HCT116 (cell line): ENCODE data around the gene DCK. TPM values are rescaled to one million over a fixed set of nuclear protein-coding genes. Genes with fewer than 3 reads are reported as not detected.
A peak's percentile ranks its signal among the peaks of the same experiment; 100 is the strongest.

Experiments
- ATAC-seq: fragments of 200-7000 bp; cut with Tn5 transposase; 2 replicates; pipeline ENCODE4 v1.9.1; 2020; ENCODE audit warnings: mild to moderate bottlenecking, moderate library complexity
- BruUV-seq: library from RNA; stranded (reverse); fragments of 400-500 nt; replicated peaks from 2 replicates; lab custom pipeline; 2021; lab: Mats Ljungman, UMichigan
- CTCF ChIA-PET: fragments of 300-600 bp; sonication (Branson Sonifier 250); formaldehyde crosslinking; loops from one replicate; lab custom pipeline; 2021; ENCODE audit warnings: antibody characterized with exemption; lab: Charles Lee
- POLR2A ChIA-PET: fragments of 300-600, 350-600 bp; sonication (Branson Sonifier 250); formaldehyde crosslinking; loops from one replicate; lab custom pipeline; 2021; ENCODE audit warnings: antibody characterized with exemption; lab: Charles Lee
- RAD21 ChIA-PET, 2 experiments: fragments of 300-600 bp; sonication (Branson Sonifier 250); formaldehyde crosslinking; loops; one replicate each; lab custom pipeline; 2023; ENCODE audit warnings: low total read pairs in 2 of 2; ENCODE audit not compliant: uncharacterized antibody in 2 of 2, unreplicated experiment in 2 of 2, low non-redundant PET in 1 of 2; lab: Charles Lee
- DNase-seq: peaks from one replicate; pipeline ENCODE4 v3.0.0-alpha.2; 2010; ENCODE audit warnings: low read depth, low spot score
- H2AFZ ChIP-seq: fragments of 200-600 bp; shearing (Covaris generic), sonication (generic); 2 replicates; pipeline ENCODE4 v1.6.1; 2017; ENCODE audit warnings: low read depth, mixed run types, mixed read lengths, antibody characterized with exemption, low read length; ENCODE audit not compliant: poor library complexity, severe bottlenecking
- H3K27ac ChIP-seq: 2 replicates; pipeline ENCODE4 v1.5.1; 2012; ENCODE audit warnings: low read depth, low read length
- H3K27me3 ChIP-seq: fragments of 200-600 bp; sonication (generic); 2 replicates; pipeline ENCODE4 v1.6.1; 2016; ENCODE audit warnings: mixed run types, low read length, mixed read lengths; ENCODE audit not compliant: insufficient read depth
- H3K36me3 ChIP-seq, 2 experiments: fragments of 200-500 bp in 1 of 2; fragments of 200-600 bp in 1 of 2; sonication (Bioruptor generic) in 1 of 2; sonication (generic) in 1 of 2; 2 replicates each; pipeline versions ENCODE4 v1.5.1 to v1.6.1; 2014 to 2016; ENCODE audit warnings: low read length in 2 of 2, inconsistent platforms in 1 of 2, mixed read lengths in 1 of 2, mixed run types in 1 of 2; ENCODE audit not compliant: insufficient read depth in 2 of 2, control insufficient read depth in 1 of 2
- H3K4me1 ChIP-seq, 2 experiments: fragments of 200-600 bp in 1 of 2; sonication (generic) in 1 of 2; 2 replicates each; pipeline versions ENCODE4 v1.5.1 to v1.6.1; 2012 to 2017; ENCODE audit warnings: low read length in 2 of 2, inconsistent platforms in 1 of 2, mild to moderate bottlenecking in 1 of 2, mixed read lengths in 1 of 2, mixed run types in 1 of 2, moderate library complexity in 1 of 2; ENCODE audit not compliant: insufficient read depth in 2 of 2, control insufficient read depth in 1 of 2
- H3K4me2 ChIP-seq: fragments of 200-600 bp; sonication (generic); 2 replicates; pipeline ENCODE4 v1.6.1; 2017; ENCODE audit warnings: mixed run types, low read length, mixed read lengths
- H3K4me3 ChIP-seq, 2 experiments: fragments of 200-600 bp in 1 of 2; sonication (generic) in 1 of 2; replicated peaks in 1 of 2; 2 replicates each; pipeline ENCODE4 v1.5.1; 2011 to 2016; ENCODE audit warnings: low read length in 2 of 2, control low read depth in 1 of 2, low read depth in 1 of 2, mild to moderate bottlenecking in 1 of 2, mixed read lengths in 1 of 2, mixed run types in 1 of 2
- H3K79me2 ChIP-seq: fragments of 200-600 bp; sonication (generic); 2 replicates; pipeline ENCODE4 v1.6.1; 2017; ENCODE audit warnings: mild to moderate bottlenecking, mixed run types, low read length, moderate library complexity, mixed read lengths; ENCODE audit not compliant: insufficient read depth
- H3K9ac ChIP-seq: fragments of 200-600 bp; sonication (generic); 2 replicates; pipeline ENCODE4 v1.6.1; 2016; ENCODE audit warnings: low read length, mixed read lengths
- H3K9me2 ChIP-seq: fragments of 200-600 bp; sonication (generic), shearing (Covaris generic); 2 replicates; pipeline ENCODE4 v1.6.1; 2017; ENCODE audit warnings: mixed run types, mild to moderate bottlenecking, moderate library complexity; ENCODE audit not compliant: insufficient read depth
- H3K9me3 ChIP-seq, 2 experiments: fragments of 200-500 bp in 1 of 2; fragments of 200-600 bp in 1 of 2; sonication (Bioruptor generic) in 1 of 2; sonication (generic) in 1 of 2; 2 replicates each; pipeline ENCODE4 v1.6.1; 2014 to 2017; ENCODE audit warnings: low read length in 2 of 2, mixed read lengths in 2 of 2, inconsistent platforms in 1 of 2, low read depth in 1 of 2, mild to moderate bottlenecking in 1 of 2, mixed run types in 1 of 2, moderate library complexity in 1 of 2; ENCODE audit not compliant: control insufficient read depth in 1 of 2, insufficient read depth in 1 of 2
- H4K20me1 ChIP-seq: fragments of 200-600 bp; sonication (generic), shearing (Covaris generic); 2 replicates; pipeline ENCODE4 v1.6.1; 2017; ENCODE audit warnings: mixed run types, mild to moderate bottlenecking, moderate library complexity; ENCODE audit not compliant: insufficient read depth
- CBX3 ChIP-seq: IDR thresholded peaks from 2 replicates; pipeline ENCODE4 v1.6.1; 2012; ENCODE audit warnings: low read depth
- EZH2phosphoT487 ChIP-seq: fragments of 200-600 bp; IDR thresholded peaks from 2 replicates; pipeline ENCODE4 v1.6.1; 2018; ENCODE audit warnings: antibody characterized with exemption, borderline replicate concordance
- FOSL1 ChIP-seq: IDR thresholded peaks from 2 replicates; pipeline ENCODE4 v1.6.1; 2012; ENCODE audit warnings: low read depth
- SIN3A ChIP-seq: IDR thresholded peaks from 2 replicates; pipeline ENCODE4 v1.6.1; 2012; ENCODE audit warnings: low read depth
- ZFX ChIP-seq: fragments of 450-650 bp; IDR thresholded peaks from 2 replicates; pipeline ENCODE4 v1.6.1; 2017
- ZNF274 ChIP-seq: fragments of 200-500 bp; sonication (Bioruptor generic); IDR thresholded peaks from 2 replicates; pipeline ENCODE4 v1.6.1; 2014; ENCODE audit warnings: mild to moderate bottlenecking, low read depth, low read length, inconsistent platforms
- intact Hi-C: fragments of 100-400 bp; cut with micrococcal nuclease; formaldehyde crosslinking; loops from 2 replicates; pipeline ENCODE4 v1.10.0; 2022
- total RNA-seq: library from RNA; stranded (reverse); gene quantifications from one replicate; pipeline ENCODE4 v1.2.1, GENCODE V29; 2021; ENCODE audit not compliant: unreplicated experiment
- TF ChIP-seq, protein P1 (sequence below): IDR thresholded peaks from 2 replicates; pipeline ENCODE4 v1.6.1; 2012; ENCODE audit warnings: low read depth
- TF ChIP-seq, protein P2 (sequence below): IDR thresholded peaks from 2 replicates; pipeline ENCODE4 v1.6.1; 2012
- TF ChIP-seq, protein P3 (sequence below): IDR thresholded peaks from 2 replicates; pipeline ENCODE4 v1.6.1; 2012

Gene DCK
- total RNA-seq, 1 experiment from 2014 or later = 23.0 TPM

DNA sequence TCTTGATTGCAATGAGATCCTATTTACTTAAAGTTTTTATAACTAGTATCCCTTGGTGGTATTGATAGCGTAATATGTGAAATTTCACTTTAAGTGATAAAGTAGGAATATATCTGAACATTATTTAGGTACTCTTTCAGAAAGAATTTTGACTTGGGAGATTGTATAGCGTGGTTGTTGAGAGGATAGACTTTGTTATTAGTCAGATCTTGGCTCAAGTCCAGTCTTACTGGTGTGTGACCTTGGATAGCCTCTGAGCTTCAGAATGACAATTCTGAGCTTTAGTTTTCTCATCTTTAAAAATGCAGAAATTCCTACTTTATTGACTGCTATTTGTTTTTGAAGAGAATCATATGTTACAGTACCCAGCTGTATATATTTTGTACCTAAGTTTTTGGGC, 32.6 kb downstream of the DCK start:
- H3K27ac ChIP-seq = no peak overlapping the region
- CTCF ChIA-PET = interaction anchor here (1.0 to 5.6 kb wide), 3 partner anchors 16 to 425 kb away, joined by 3 to 44 read pairs (median 3); no protein-coding TSS in a partner anchor

DNA sequence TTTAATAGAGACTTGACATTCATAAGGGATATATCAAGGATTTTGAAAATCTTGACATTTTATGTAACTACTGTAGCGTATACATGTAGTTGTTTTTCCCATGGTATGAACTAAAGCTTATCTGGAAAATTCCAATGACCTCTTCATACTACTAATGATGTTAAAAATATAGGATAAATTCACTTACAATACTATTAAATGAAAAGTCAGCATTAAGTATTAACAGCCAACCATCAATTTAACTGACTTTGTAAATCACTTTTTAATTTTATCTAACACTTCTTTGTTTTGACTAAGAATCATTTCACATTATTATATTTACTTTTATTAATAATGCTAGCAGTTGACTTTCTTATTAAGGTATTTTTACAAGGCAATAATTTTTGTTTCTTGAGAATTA, 34.2 kb downstream of the DCK start:
- intact Hi-C loops = no loop called here
- Histone ChIP-seq H4K20me1 (no peaks in the 10 kb centered on the region), H2AFZ (no peak overlapping the region), H3K36me3 (peaks cover 0 to 7% of the 10 kb centered on the region in 2 experiments; a peak in 1 of 4 replicates), H3K9ac (no peak overlapping the region), H3K9me2 (no peaks in the 10 kb centered on the region), H3K4me1 (peaks cover 16 to 37% of the 10 kb centered on the region in 2 experiments), H3K27ac (no peak overlapping the region), H3K27me3 (no peaks in the 10 kb centered on the region), H3K4me3 (no peak overlapping the region)
- ChIA-PET POLR2A (no interaction called here), CTCF (interaction anchor here (2.0 kb wide), 1 partner anchor 17 kb away, joined by 10 read pairs; no protein-coding TSS in a partner anchor)
- no TSS peak for BruUV-seq
- TF ChIP-seq ZFX (no peak), EZH2phosphoT487 (no peak), CBX3 (no peak), SIN3A (no peak), ZNF274 (no peak)
- TF ChIP-seq, protein P1, sequence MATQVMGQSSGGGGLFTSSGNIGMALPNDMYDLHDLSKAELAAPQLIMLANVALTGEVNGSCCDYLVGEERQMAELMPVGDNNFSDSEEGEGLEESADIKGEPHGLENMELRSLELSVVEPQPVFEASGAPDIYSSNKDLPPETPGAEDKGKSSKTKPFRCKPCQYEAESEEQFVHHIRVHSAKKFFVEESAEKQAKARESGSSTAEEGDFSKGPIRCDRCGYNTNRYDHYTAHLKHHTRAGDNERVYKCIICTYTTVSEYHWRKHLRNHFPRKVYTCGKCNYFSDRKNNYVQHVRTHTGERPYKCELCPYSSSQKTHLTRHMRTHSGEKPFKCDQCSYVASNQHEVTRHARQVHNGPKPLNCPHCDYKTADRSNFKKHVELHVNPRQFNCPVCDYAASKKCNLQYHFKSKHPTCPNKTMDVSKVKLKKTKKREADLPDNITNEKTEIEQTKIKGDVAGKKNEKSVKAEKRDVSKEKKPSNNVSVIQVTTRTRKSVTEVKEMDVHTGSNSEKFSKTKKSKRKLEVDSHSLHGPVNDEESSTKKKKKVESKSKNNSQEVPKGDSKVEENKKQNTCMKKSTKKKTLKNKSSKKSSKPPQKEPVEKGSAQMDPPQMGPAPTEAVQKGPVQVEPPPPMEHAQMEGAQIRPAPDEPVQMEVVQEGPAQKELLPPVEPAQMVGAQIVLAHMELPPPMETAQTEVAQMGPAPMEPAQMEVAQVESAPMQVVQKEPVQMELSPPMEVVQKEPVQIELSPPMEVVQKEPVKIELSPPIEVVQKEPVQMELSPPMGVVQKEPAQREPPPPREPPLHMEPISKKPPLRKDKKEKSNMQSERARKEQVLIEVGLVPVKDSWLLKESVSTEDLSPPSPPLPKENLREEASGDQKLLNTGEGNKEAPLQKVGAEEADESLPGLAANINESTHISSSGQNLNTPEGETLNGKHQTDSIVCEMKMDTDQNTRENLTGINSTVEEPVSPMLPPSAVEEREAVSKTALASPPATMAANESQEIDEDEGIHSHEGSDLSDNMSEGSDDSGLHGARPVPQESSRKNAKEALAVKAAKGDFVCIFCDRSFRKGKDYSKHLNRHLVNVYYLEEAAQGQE = no peak
- TF ChIP-seq, protein P2, sequence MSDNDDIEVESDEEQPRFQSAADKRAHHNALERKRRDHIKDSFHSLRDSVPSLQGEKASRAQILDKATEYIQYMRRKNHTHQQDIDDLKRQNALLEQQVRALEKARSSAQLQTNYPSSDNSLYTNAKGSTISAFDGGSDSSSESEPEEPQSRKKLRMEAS = no peak
- TF ChIP-seq, protein P3, sequence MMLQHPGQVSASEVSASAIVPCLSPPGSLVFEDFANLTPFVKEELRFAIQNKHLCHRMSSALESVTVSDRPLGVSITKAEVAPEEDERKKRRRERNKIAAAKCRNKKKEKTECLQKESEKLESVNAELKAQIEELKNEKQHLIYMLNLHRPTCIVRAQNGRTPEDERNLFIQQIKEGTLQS = no peak
- TF ChIP-seq, all 23 proteins: peak for 0
- RAD21 ChIA-PET = no interaction called here
- DNase-seq (no peak), ATAC-seq (no peak)
- H3K79me2 ChIP-seq = no peaks in the 10 kb centered on the region; the same call in 1 of the 2 replicates
- H3K9me3 ChIP-seq = no peaks in the 10 kb centered on the region
- H3K4me2 ChIP-seq = no peak overlapping the region

More for the DNA sequence above, 32.6 kb downstream of the DCK start:
- no peaks in the 10 kb centered on the region; the same call in 1 of the 2 replicates for H3K79me2 ChIP-seq
- H3K9me2 ChIP-seq = no peaks in the 10 kb centered on the region
- H2AFZ ChIP-seq = no peak overlapping the region
- no peak overlapping the region for H3K9ac ChIP-seq
- POLR2A ChIA-PET = no interaction called here
- DNase-seq (peak; percentile 55), ATAC-seq (peak; percentile 86)
- RAD21 ChIA-PET = no interaction called here
- H3K4me3 ChIP-seq = no peak overlapping the region
- H3K27me3 ChIP-seq = no peaks in the 10 kb centered on the region
- intact Hi-C loops = no loop called here
- peak overlapping the region; percentile 46 for H3K4me2 ChIP-seq
- peaks cover 0 to 7% of the 10 kb centered on the region in 2 experiments; a peak in 1 of 4 replicates for H3K36me3 ChIP-seq
- TF ChIP-seq FOSL1 (peak; percentile 31; the same call in 1 of the 2 replicates), ZNF274 (no peak)
- no peaks in the 10 kb centered on the region for H3K9me3 ChIP-seq
- no peaks in the 10 kb centered on the region for H4K20me1 ChIP-seq
- H3K4me1 ChIP-seq = peaks cover 10 to 22% of the 10 kb centered on the region in 2 experiments
- no TSS peak for BruUV-seq
